ENCODE results near the gene SIL1.

DNA sequence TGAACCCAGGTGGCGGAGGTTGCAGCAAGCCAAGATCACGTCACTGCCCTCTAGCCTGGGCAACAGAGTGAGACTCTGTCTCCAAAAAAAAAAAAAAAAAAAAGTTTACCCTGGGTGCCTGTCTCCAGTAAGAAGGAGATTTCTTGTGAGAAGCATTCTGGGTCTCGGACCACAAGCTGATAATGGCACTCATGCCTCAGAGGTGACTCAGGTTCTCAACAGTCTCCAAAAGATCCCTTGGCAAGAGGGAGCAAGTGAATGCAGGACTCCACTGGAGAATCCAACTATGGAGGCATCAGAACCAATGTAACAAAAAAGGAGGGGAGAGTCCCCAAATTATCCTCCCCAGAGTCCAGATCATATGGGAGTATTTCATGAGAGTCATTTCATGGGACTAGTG, 217.0 kb downstream of the SIL1 start:
- TF ChIP-seq POLR2A (IDR thresholded peaks at IDR 0.05) (no peak), POLR2AphosphoS5 (IDR thresholded peaks at IDR 0.05) (no peak)
- TF ChIP-seq, protein P1, sequence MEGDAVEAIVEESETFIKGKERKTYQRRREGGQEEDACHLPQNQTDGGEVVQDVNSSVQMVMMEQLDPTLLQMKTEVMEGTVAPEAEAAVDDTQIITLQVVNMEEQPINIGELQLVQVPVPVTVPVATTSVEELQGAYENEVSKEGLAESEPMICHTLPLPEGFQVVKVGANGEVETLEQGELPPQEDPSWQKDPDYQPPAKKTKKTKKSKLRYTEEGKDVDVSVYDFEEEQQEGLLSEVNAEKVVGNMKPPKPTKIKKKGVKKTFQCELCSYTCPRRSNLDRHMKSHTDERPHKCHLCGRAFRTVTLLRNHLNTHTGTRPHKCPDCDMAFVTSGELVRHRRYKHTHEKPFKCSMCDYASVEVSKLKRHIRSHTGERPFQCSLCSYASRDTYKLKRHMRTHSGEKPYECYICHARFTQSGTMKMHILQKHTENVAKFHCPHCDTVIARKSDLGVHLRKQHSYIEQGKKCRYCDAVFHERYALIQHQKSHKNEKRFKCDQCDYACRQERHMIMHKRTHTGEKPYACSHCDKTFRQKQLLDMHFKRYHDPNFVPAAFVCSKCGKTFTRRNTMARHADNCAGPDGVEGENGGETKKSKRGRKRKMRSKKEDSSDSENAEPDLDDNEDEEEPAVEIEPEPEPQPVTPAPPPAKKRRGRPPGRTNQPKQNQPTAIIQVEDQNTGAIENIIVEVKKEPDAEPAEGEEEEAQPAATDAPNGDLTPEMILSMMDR (IDR thresholded peaks at IDR 0.05 in 8 of 11, conservative IDR thresholded peaks at IDR 0.05 in 3 of 11) = no peak

All from spleen (tissue), 7 donors.